NOMO-1 treated with dmso at 0.1 percent for 144 hours (cell line): ENCODE data around the gene GLA.
A peak's percentile ranks its signal among the peaks of the same experiment; 100 is the strongest.

ENCODE experiments used
- DNase-seq: peaks from one replicate; lab custom pipeline; 2025; ENCODE audit not compliant: unreplicated experiment; lab: John Stamatoyannopoulos, UW

GLA gene

DNA sequence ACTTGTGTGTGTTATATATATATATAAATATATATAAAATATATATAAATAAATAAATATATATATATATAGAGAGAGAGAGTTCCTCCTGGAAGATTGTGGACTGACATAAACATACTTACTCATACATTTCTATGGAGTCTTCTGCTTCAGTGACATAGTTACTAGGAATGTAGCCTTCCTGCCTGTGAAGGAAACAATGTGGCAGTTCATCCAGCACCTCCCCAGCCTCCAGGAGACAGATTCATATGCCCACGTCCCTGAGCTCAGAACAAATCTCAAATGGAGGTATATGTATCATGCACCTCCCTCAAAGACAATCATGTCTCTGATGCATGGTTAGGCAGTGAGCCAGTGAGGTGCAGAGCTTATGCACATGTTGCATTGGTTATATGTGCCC, 47.8 kb downstream of the GLA start:
- no peak for DNase-seq

DNA sequence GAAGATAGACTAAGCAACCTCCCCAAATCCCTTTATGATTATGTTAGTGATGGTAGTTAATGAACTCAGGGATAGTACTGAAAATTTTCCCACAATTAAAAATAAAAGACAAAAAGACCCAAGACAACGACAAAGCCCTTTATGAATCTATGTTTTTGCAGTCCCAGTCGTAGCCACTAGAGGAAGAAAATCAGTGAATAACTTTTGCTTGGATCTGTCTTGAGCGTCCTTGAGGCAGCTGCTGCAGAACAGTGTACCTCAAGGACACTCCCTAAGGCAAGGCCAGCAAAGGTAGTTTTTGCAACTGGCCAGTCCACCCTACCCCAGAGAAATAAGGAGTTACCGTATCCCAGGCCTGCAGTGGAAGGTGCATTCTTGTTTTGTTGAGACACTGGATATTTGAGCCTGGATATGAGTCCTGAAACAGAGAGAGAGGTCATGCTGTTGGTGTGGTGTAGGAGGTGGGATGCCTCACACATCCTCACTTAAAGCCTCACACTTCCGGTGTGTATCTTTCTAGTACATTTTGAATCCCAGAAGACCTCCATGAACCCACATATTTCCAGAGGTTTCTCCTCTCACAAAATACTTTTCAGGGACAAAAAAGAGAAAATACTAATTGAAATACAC, 50.4 kb downstream of the GLA start:
- no peak for DNase-seq

DNA sequence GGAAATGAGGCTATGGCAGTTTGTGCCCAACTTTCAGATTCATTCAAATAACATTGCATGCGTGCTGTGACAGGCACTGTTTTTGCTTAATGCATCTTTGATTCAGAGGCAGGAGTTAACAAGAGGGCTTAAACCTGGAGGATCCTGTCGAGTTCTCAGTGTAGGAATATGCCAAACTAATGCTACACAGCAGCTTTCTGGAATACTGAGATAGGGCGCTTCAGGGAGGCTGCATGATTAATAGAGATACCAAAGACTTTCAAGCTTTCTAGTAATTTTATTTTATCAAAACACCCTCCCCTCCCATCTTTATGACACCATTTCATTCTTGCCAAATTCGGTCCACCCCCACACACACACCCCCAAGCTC, 58.5 kb downstream of the GLA start:
- no peak for DNase-seq

DNA sequence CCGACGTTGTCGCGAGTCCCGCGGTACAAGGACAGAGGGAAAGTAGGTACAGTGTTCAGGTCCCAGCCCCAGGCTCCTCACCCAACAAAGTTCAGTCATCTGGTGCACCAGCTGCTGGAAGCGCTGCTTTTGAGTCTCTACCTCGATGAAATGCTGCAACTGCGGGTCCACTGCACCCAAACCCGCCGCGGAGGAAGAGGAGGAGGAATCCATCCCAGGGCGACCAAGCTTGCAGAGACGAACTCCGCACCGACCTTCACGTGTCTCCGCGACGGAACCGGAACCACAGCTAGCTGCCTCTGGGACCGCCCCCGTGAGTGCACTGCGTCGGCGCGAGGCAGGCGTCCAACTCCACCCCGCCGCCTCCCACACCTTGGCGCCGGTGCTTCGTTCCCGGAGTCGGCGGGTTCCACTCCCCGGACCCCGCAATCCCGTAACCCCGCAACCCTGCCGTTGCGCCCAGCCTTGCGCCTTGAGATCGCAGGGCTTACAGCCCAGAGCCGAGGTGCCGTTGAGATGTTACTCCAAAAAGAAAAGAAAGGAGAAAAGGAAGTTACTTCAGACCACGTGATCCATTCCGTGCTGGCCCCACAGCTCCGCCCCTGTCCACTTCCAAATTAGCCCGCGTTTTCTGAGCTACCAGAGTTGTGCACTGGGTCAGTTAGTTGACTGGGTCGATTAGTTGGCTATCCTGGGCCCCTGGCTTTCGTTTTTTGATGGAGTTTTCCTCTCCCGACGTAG, 59.1 kb downstream of the GLA start, which contains the start of gene TIMM8A:
Gene TIMM8A (minus strand): TSS at position 291 of the 741 bp plus-strand sequence. CDS start 78 bp downstream, at position 213.
- DNase-seq = peak; percentile 60

DNA sequence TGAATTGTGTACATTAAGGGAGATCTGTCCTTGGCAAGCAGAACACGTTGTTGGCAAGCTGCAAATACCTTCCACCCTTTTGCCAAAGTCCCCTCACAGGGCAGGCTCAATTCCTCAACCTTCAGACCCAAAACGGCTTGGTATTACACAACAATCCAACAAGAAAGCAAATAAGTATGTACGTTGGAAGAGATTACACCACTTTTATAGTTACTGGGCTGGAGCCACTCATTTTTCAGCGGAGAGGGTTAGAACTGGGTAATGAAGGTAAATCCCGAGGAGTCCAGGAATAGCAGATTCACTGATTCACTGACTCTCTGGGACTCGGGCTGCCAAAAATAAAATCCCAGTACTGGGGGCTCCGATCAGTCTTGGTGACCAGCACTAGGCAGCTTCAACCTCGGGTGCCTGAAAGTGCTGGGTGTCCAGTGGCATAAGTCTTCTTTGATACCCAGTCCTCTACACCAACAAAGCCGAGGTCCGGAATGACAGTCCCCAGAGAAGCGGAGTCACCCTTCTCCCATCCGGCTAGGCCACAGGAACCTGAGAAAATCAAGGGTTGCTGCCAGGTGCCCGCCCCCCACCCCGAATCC, 59.8 kb downstream of the GLA start:
- no peak for DNase-seq
